NCI-H774 (cell line): ENCODE measurements around the gene SLC35G2.
"Not testable (repeated sequence)": the region's sequence is repeated elsewhere in the genome, so short reads cannot be mapped to it uniquely, and the experiment has no call there.

Experiments
- DNase-seq: peaks from one replicate; lab custom pipeline; 2025; lab: John Stamatoyannopoulos, UW

SLC35G2 gene

GRCh38 chr3:136885357-136886213 lies 66.7 kb downstream of the SLC35G2 start:
- DNase-seq = no peak

GRCh38 chr3:136889947-136890346 lies 71.0 kb downstream of the SLC35G2 start:
- DNase-seq = no peak

GRCh38 chr3:136891934-136892855 lies 73.3 kb downstream of the SLC35G2 start:
- DNase-seq = no peak

- DNase-seq = no peak
Observed at GRCh38 chr3:136893848-136894443, 75.0 kb downstream of the SLC35G2 start.

- not testable (repeated sequence) for DNase-seq
Observed at GRCh38 chr3:136897171-136897570, 78.2 kb downstream of the SLC35G2 start.

GRCh38 chr3:136898549-136898948 lies 79.6 kb downstream of the SLC35G2 start:
- no peak for DNase-seq

GRCh38 chr3:136898954-136899353 lies 80.0 kb downstream of the SLC35G2 start:
- no peak for DNase-seq

GRCh38 chr3:136899622-136900158 lies 80.8 kb downstream of the SLC35G2 start:
- no peak for DNase-seq

- not testable (repeated sequence) for DNase-seq
Observed at GRCh38 chr3:136900694-136901093, 81.8 kb downstream of the SLC35G2 start.

GRCh38 chr3:136901391-136901790 lies 82.5 kb downstream of the SLC35G2 start:
- DNase-seq = no peak

GRCh38 chr3:136902530-136902929 lies 83.6 kb downstream of the SLC35G2 start:
- not testable (repeated sequence) for DNase-seq

- DNase-seq = no peak
Observed at GRCh38 chr3:136903899-136904298, 85.0 kb downstream of the SLC35G2 start.

- DNase-seq = no peak
Observed at GRCh38 chr3:136904746-136905145, 85.8 kb downstream of the SLC35G2 start.
